Measurements from ENCODE around the gene MFAP4.

- TF ChIP-seq CTCF (IDR thresholded peaks at IDR 0.05; ENCODE audit: insufficient read depth, low read length, poor library complexity, severe bottlenecking) (no peak), EZH2phosphoT487 (conservative IDR thresholded peaks at IDR 0.05; ENCODE audit: low read length) (no peak)
Observed at GRCh38 chr17:19390951-19391350, 4.0 kb upstream of the MFAP4 start.
